H1 (cell line): Measurements from ENCODE around the gene VAMP4. TPM values are rescaled to one million over a fixed set of nuclear protein-coding genes. Genes with fewer than 3 reads are reported as not detected.

Experiments
- CTCF ChIA-PET: fragments of 300-600 bp; sonication (Branson Sonifier 250); formaldehyde crosslinking; loops from one replicate; lab custom pipeline; 2021; ENCODE audit not compliant: partially characterized antibody; lab: Charles Lee
- POLR2A ChIA-PET: fragments of 300-600 bp; sonication (Branson Sonifier 250); formaldehyde crosslinking; loops from one replicate; lab custom pipeline; 2021; ENCODE audit warnings: inconsistent platforms; ENCODE audit not compliant: partially characterized antibody; lab: Charles Lee
- DNase-seq, 2 experiments: peaks; one replicate each; pipeline versions ENCODE4 v3.0.0 to v3.0.0-alpha.2; 2010 to 2022; ENCODE audit warnings: low spot score in 2 of 2, low read depth in 1 of 2, mixed read lengths in 1 of 2
- FAIRE-seq: peaks from 2 replicates; lab custom pipeline; 2011; peaks lifted over from hg19 to GRCh38; lab: Jason Lieb, UNC
- H2AFZ ChIP-seq: 2 replicates; pipeline ENCODE4 v1.8.1; 2012; ENCODE audit warnings: low read length, inconsistent platforms
- H2AK5ac ChIP-seq: 2 replicates; pipeline ENCODE4 v1.6.1; 2013; ENCODE audit warnings: low read depth, low read length
- H2BK120ac ChIP-seq: replicated peaks from 2 replicates; pipeline ENCODE3; 2013; ENCODE audit warnings: low read depth, low read length, inconsistent platforms
- H2BK12ac ChIP-seq: 2 replicates; pipeline ENCODE4 v1.6.1; 2013; ENCODE audit warnings: low read depth, low read length
- H2BK15ac ChIP-seq: 2 replicates; pipeline ENCODE4 v1.6.1; 2013; ENCODE audit warnings: low read length
- H2BK20ac ChIP-seq: 2 replicates; pipeline ENCODE4 v1.6.1; 2013; ENCODE audit warnings: low read length
- H2BK5ac ChIP-seq: 2 replicates; pipeline ENCODE4 v1.6.1; 2013; ENCODE audit warnings: low read depth, low read length
- H3K14ac ChIP-seq: 2 replicates; pipeline ENCODE4 v1.6.1; 2013; ENCODE audit warnings: inconsistent platforms; ENCODE audit not compliant: insufficient read length
- H3K18ac ChIP-seq: 2 replicates; pipeline ENCODE4 v1.6.1; 2013; ENCODE audit warnings: low read length; ENCODE audit errors: extremely low read depth
- H3K23ac ChIP-seq: 2 replicates; pipeline ENCODE4 v1.6.1; 2013; ENCODE audit warnings: inconsistent platforms; ENCODE audit not compliant: insufficient read length
- H3K23me2 ChIP-seq: 2 replicates; pipeline ENCODE4 v1.6.1; 2013; ENCODE audit warnings: low read depth, low read length
- H3K27ac ChIP-seq: 2 replicates; pipeline ENCODE4 v1.6.1; 2011; ENCODE audit warnings: low read depth, low read length, inconsistent platforms
- H3K27me3 ChIP-seq, 4 experiments: replicated peaks in 1 of 4; 1 replicate in 1 of 4; 2 replicates in 3 of 4; pipeline versions ENCODE4 v1.6.1 to v1.8.1; 2011 to 2013; ENCODE audit warnings: low read length in 3 of 4, mild to moderate bottlenecking in 3 of 4, inconsistent platforms in 2 of 4, mixed read lengths in 2 of 4, moderate library complexity in 1 of 4; ENCODE audit not compliant: control insufficient read depth in 3 of 4, insufficient read depth in 3 of 4; ENCODE audit errors: extremely low read depth in 1 of 4
- H3K36me3 ChIP-seq, 4 experiments: 2 replicates each; pipeline versions ENCODE4 v1.6.1 to v1.8.1; 2011 to 2013; ENCODE audit warnings: mild to moderate bottlenecking in 4 of 4, low read length in 3 of 4, moderate library complexity in 2 of 4, control low read depth in 1 of 4, inconsistent platforms in 1 of 4; ENCODE audit not compliant: insufficient read depth in 4 of 4, control insufficient read depth in 2 of 4
- H3K4ac ChIP-seq: replicated peaks from 2 replicates; pipeline ENCODE3; 2013; ENCODE audit warnings: low read length, low read depth, mixed read lengths, inconsistent platforms; ENCODE audit not compliant: insufficient read length
- H3K4me1 ChIP-seq, 4 experiments: replicated peaks in 1 of 4; 1 replicate in 1 of 4; 2 replicates in 3 of 4; pipeline versions ENCODE4 v1.6.1 to v1.8.1; 2011 to 2013; ENCODE audit warnings: low read length in 3 of 4, inconsistent platforms in 2 of 4, mixed read lengths in 1 of 4; ENCODE audit not compliant: insufficient read depth in 4 of 4, control insufficient read depth in 3 of 4
- H3K4me2 ChIP-seq, 2 experiments: 2 replicates each; pipeline versions ENCODE4 v1.6.1 to v1.8.1; 2011 to 2013; ENCODE audit warnings: low read depth in 2 of 2, low read length in 2 of 2, control low read depth in 1 of 2, inconsistent platforms in 1 of 2, mild to moderate bottlenecking in 1 of 2; ENCODE audit not compliant: insufficient read depth in 1 of 2
- H3K4me3 ChIP-seq, 4 experiments: fragments of 200-600, 300-600 bp in 1 of 4; sonication (generic), shearing (Covaris generic), sonication (Bioruptor Twin) in 1 of 4; 2 replicates each; pipeline versions ENCODE4 v1.5.1 to v1.8.1; 2011 to 2016; ENCODE audit warnings: low read length in 4 of 4, low read depth in 3 of 4, control low read depth in 2 of 4, inconsistent platforms in 2 of 4, mild to moderate bottlenecking in 2 of 4, mixed read lengths in 1 of 4, moderate library complexity in 1 of 4; ENCODE audit not compliant: insufficient read depth in 2 of 4; ENCODE audit errors: extremely low read depth in 1 of 4
- H3K56ac ChIP-seq: replicated peaks from 2 replicates; pipeline ENCODE3; 2013; ENCODE audit warnings: low read depth, mild to moderate bottlenecking, mixed read lengths, low read length, inconsistent platforms; ENCODE audit not compliant: insufficient read length
- H3K79me1 ChIP-seq: 2 replicates; pipeline ENCODE4 v1.6.1; 2013; ENCODE audit warnings: low read depth, low read length, control low read depth
- H3K79me2 ChIP-seq, 2 experiments: 2 replicates each; pipeline versions ENCODE4 v1.6.1 to v1.8.1; 2012 to 2013; ENCODE audit warnings: low read length in 2 of 2, mild to moderate bottlenecking in 2 of 2, inconsistent platforms in 1 of 2; ENCODE audit not compliant: insufficient read depth in 2 of 2, control insufficient read depth in 1 of 2
- H3K9ac ChIP-seq, 4 experiments: replicated peaks in 1 of 4; 1 replicate in 1 of 4; 2 replicates in 3 of 4; pipeline versions ENCODE4 v1.6.1 to v1.8.1; 2011 to 2013; ENCODE audit warnings: low read depth in 3 of 4, low read length in 3 of 4, control low read depth in 2 of 4, mild to moderate bottlenecking in 2 of 4, moderate library complexity in 2 of 4, inconsistent platforms in 1 of 4; ENCODE audit errors: extremely low read depth in 1 of 4
- H3K9me3 ChIP-seq, 2 experiments: 2 replicates each; pipeline versions ENCODE4 v1.6.1 to v1.8.1; 2012 to 2013; ENCODE audit warnings: mild to moderate bottlenecking in 2 of 2, moderate library complexity in 2 of 2, control low read depth in 1 of 2, inconsistent platforms in 1 of 2, low read depth in 1 of 2, low read length in 1 of 2, mixed read lengths in 1 of 2; ENCODE audit not compliant: insufficient read depth in 2 of 2
- H4K20me1 ChIP-seq, 2 experiments: replicated peaks in 1 of 2; 2 replicates each; pipeline versions ENCODE3 to v1.8.1; 2011 to 2013; ENCODE audit warnings: inconsistent platforms in 2 of 2, low read length in 2 of 2, mild to moderate bottlenecking in 1 of 2; ENCODE audit not compliant: insufficient read depth in 2 of 2, control insufficient read depth in 1 of 2
- H4K5ac ChIP-seq: 2 replicates; pipeline ENCODE4 v1.6.1; 2013; ENCODE audit warnings: low read length, low read depth, mixed read lengths, inconsistent platforms; ENCODE audit not compliant: insufficient read length
- H4K8ac ChIP-seq: 2 replicates; pipeline ENCODE4 v1.8.0; 2013; ENCODE audit warnings: mild to moderate bottlenecking, moderate library complexity, low read length, inconsistent platforms; ENCODE audit not compliant: insufficient read depth; ENCODE audit errors: extremely low read depth
- H4K91ac ChIP-seq: replicated peaks from 2 replicates; pipeline ENCODE3; 2013; ENCODE audit warnings: low read length, mixed read lengths, inconsistent platforms; ENCODE audit not compliant: insufficient read length
- BACH1 ChIP-seq: IDR thresholded peaks from 2 replicates; pipeline ENCODE4 v1.6.1; 2012; ENCODE audit warnings: low read length, improper control_type of control experiment
- BRCA1 ChIP-seq: IDR thresholded peaks from 2 replicates; pipeline ENCODE4 v1.6.1; 2012; ENCODE audit warnings: low read depth, low read length, improper control_type of control experiment
- CEBPB ChIP-seq: IDR thresholded peaks from 2 replicates; pipeline ENCODE4 v1.6.1; 2012; ENCODE audit warnings: low read depth, low read length
- CTBP2 ChIP-seq: IDR thresholded peaks from 2 replicates; pipeline ENCODE4 v1.7.0; 2011; ENCODE audit warnings: borderline replicate concordance, mild to moderate bottlenecking, moderate library complexity, mixed read lengths, low read length; ENCODE audit not compliant: insufficient read depth, insufficient read length
- GABPA ChIP-seq: IDR thresholded peaks from 2 replicates; pipeline ENCODE4 v1.6.1; 2011; ENCODE audit warnings: mild to moderate bottlenecking, low read length, moderate library complexity, borderline replicate concordance; ENCODE audit not compliant: insufficient read depth
- HDAC2 ChIP-seq, 2 experiments: fragments of 300-600 bp in 1 of 2; sonication (generic) in 1 of 2; IDR thresholded peaks; 2 replicates each; pipeline ENCODE4 v1.6.1; 2011 to 2012; ENCODE audit warnings: low read depth in 2 of 2, low read length in 2 of 2, mild to moderate bottlenecking in 2 of 2, moderate library complexity in 2 of 2, borderline replicate concordance in 1 of 2, inconsistent platforms in 1 of 2
- KDM1A ChIP-seq: fragments of 200-600, 300-600 bp; sonication (generic); IDR thresholded peaks from 2 replicates; pipeline ENCODE4 v1.7.1; 2016; ENCODE audit warnings: mild to moderate bottlenecking, low read length, borderline replicate concordance
- KDM5A ChIP-seq: fragments of 200-600 bp; IDR thresholded peaks from 2 replicates; pipeline ENCODE4 v1.7.1; 2012; ENCODE audit warnings: mild to moderate bottlenecking, low read length, inconsistent platforms, mixed read lengths
- RBBP5 ChIP-seq: IDR thresholded peaks from 2 replicates; pipeline ENCODE4 v1.7.1; 2012; ENCODE audit warnings: low read depth, mild to moderate bottlenecking, inconsistent platforms, low read length, moderate library complexity, borderline replicate concordance
- RNF2 ChIP-seq: fragments of 200-900, 300-1000 bp; sonication (generic); IDR thresholded peaks from 2 replicates; pipeline ENCODE4 v1.7.1; 2016; ENCODE audit warnings: borderline replicate concordance, low read depth, mild to moderate bottlenecking, antibody characterized with exemption, low read length; ENCODE audit not compliant: poor library complexity, severe bottlenecking; ENCODE audit errors: missing control alignments
- SIN3A ChIP-seq, 2 experiments: IDR thresholded peaks in 1 of 2; conservative IDR thresholded peaks in 1 of 2; 2 replicates each; pipeline ENCODE4 v1.6.1; 2011 to 2012; ENCODE audit warnings: low read length in 2 of 2, improper control_type of control experiment in 1 of 2, low read depth in 1 of 2, mild to moderate bottlenecking in 1 of 2
- TAF1 ChIP-seq: IDR thresholded peaks from 2 replicates; pipeline ENCODE4 v1.6.1; 2011; ENCODE audit warnings: mild to moderate bottlenecking, low read depth, low read length
- WGBS, 2 experiments: shearing (Covaris generic) in 1 of 2; methylation state at CpG; one replicate each; pipeline versions ENCODE4 v1.1.6 to v1.1.7; 2013 to 2015; ENCODE audit warnings: low lambda C conversion rate in 2 of 2, mixed read lengths in 2 of 2, inconsistent platforms in 1 of 2, low coverage in 1 of 2, missing lambda C conversion rate in 1 of 2; ENCODE audit not compliant: insufficient replicate concordance in 2 of 2, insufficient coverage in 1 of 2, insufficient read length in 1 of 2; ENCODE audit errors: extremely low coverage in 1 of 2, missing lambda C conversion rate in 1 of 2; 5-methylcytosine and 5-hydroxymethylcytosine counted together
- polyA plus RNA-seq, 7 experiments: library from polyadenylated mRNA; depleted of rRNA in 3 of 7; stranded (reverse) in 5 of 7; unstranded in 2 of 7; fragments of >200 nt in 5 of 7; fragments of 200-250 nt in 2 of 7; gene quantifications; 1 replicate in 5 of 7; 2 replicates in 1 of 7; 4 replicates in 1 of 7; pipeline versions ENCODE4 v1.2.1 to v1.2.3, GENCODE V29; 2011 to 2013; ENCODE audit warnings: missing spikeins in 2 of 7, mixed read lengths in 2 of 7
- total RNA-seq: library from RNA; stranded (reverse); fragmentation: NEBNext Ultra II Directional; extraction: Animal tissue kit (Norgen Biotek cat#: 25700); gene quantifications from 2 replicates; pipeline ENCODE4 v1.2.1, GENCODE V29; 2021
- TF ChIP-seq, protein P1 (sequence below): IDR thresholded peaks from 2 replicates; pipeline ENCODE4 v1.6.1; 2011; ENCODE audit warnings: low read depth, mild to moderate bottlenecking, low read length; ENCODE audit not compliant: insufficient read depth

Gene VAMP4
- total and polyA plus RNA-seq, 2 of the 8 experiments (the other 6 are each of a cell fraction or from before 2014, with no cell fraction given) = 1.6 to 13.9 TPM

DNA sequence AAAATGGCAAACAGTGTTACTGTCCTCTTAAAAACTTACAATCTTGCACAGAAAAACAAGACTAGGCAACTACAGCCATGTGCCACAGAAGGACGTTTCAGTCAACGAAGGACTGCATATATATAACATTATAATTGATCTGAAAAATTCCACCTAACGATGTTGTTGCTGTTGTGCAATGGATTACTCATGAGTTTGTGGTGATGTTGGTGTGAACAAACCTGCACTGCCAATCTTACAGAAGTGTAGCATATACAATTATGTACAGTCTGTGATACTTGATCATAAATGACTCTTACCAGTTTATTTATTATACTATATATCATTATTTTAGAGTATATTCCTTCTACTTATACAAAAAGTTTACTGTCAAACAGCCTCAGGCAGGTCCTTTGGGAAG lies 6.8 kb upstream of the VAMP4 start:
- no peak overlapping the region for H3K23ac ChIP-seq
- no peak overlapping the region for H3K14ac ChIP-seq
- H2AFZ ChIP-seq = no peak overlapping the region
- H3K27me3 ChIP-seq = no peaks in the 10 kb centered on the region
- H2BK20ac ChIP-seq = no peak overlapping the region
- peaks cover 0 to 1% (median 0%) of the 10 kb centered on the region in 4 experiments; a peak in 1 of 7 replicates for H3K4me1 ChIP-seq
- H3K4ac ChIP-seq = no peak overlapping the region
- no peaks in the 10 kb centered on the region for H3K23me2 ChIP-seq
- H2BK120ac ChIP-seq = no peak overlapping the region
- H2BK15ac ChIP-seq = no peak overlapping the region
- 85% methylated on average over 3 of the region's 3 CpGs; no CpG with 5 or more reads in 1 of the 2 experiments for WGBS, 2 experiments
- H3K4me3 ChIP-seq = no peak overlapping the region
- TF ChIP-seq KDM1A = no peak
- TF ChIP-seq GABPA = no peak
- TF ChIP-seq, protein P1, sequence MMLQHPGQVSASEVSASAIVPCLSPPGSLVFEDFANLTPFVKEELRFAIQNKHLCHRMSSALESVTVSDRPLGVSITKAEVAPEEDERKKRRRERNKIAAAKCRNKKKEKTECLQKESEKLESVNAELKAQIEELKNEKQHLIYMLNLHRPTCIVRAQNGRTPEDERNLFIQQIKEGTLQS = no peak
- TF ChIP-seq RBBP5 = no peak
- TF ChIP-seq TAF1 = no peak
- no peak for TF ChIP-seq CEBPB
- no peak for TF ChIP-seq SIN3A (conservative IDR thresholded peaks at IDR 0.05 in 1 of 2, IDR thresholded peaks at IDR 0.05 in 1 of 2; ENCODE audit: low read depth in 1 of 2, low read length in 2 of 2)
- no peak for TF ChIP-seq CTBP2
- TF ChIP-seq HDAC2 (IDR thresholded peaks at IDR 0.05; ENCODE audit: borderline replicate concordance in 1 of 2, low read depth in 2 of 2, low read length in 2 of 2) = no peak
- no peak for TF ChIP-seq BACH1
- no peak for TF ChIP-seq BRCA1
- no peak for TF ChIP-seq KDM5A
- no peak for TF ChIP-seq RNF2
- no peaks in the 10 kb centered on the region for H3K79me2 ChIP-seq
- H3K27ac ChIP-seq = no peak overlapping the region
- H3K18ac ChIP-seq = no peak overlapping the region
- H4K91ac ChIP-seq = no peak overlapping the region
- H2BK12ac ChIP-seq = no peak overlapping the region
- no peak for DNase-seq
- CTCF ChIA-PET = no interaction called here
- H3K9me3 ChIP-seq = no peaks in the 10 kb centered on the region
- no peaks in the 10 kb centered on the region for H3K36me3 ChIP-seq
- no peaks in the 10 kb centered on the region for H4K20me1 ChIP-seq
- H3K4me2 ChIP-seq = no peak overlapping the region
- no peak overlapping the region for H3K56ac ChIP-seq
- H4K5ac ChIP-seq = no peak overlapping the region
- POLR2A ChIA-PET = no interaction called here
- no peaks in the 10 kb centered on the region for H3K79me1 ChIP-seq
- no peak overlapping the region for H4K8ac ChIP-seq
- H3K9ac ChIP-seq = no peak overlapping the region
- no peak for FAIRE-seq
- no peak overlapping the region for H2BK5ac ChIP-seq
- H2AK5ac ChIP-seq = no peak overlapping the region
